ENCODE measurements around the gene TM4SF5.
"Not testable (repeated sequence)": the region's sequence is repeated elsewhere in the genome, so short reads cannot be mapped to it uniquely, and the experiment has no call there.

DNA sequence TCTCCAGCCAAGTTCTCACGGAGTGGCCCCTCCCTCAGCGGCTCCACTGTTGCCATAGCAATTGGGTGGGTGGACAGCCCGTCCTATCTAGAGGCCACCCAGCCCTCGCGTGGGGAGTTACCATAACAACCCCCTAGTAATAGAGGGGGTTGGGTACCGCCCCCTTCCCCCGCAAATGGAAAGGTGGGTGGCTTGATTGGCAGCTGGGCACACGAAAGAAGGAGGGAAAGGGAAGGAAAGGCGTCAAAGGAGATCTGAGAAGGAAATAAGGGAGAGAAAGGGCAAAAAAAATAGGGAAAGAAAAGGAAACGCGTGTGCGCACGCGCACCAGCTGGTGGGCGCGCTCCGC, 61.1 kb downstream of the TM4SF5 start:
- TF ChIP-seq, protein P1, sequence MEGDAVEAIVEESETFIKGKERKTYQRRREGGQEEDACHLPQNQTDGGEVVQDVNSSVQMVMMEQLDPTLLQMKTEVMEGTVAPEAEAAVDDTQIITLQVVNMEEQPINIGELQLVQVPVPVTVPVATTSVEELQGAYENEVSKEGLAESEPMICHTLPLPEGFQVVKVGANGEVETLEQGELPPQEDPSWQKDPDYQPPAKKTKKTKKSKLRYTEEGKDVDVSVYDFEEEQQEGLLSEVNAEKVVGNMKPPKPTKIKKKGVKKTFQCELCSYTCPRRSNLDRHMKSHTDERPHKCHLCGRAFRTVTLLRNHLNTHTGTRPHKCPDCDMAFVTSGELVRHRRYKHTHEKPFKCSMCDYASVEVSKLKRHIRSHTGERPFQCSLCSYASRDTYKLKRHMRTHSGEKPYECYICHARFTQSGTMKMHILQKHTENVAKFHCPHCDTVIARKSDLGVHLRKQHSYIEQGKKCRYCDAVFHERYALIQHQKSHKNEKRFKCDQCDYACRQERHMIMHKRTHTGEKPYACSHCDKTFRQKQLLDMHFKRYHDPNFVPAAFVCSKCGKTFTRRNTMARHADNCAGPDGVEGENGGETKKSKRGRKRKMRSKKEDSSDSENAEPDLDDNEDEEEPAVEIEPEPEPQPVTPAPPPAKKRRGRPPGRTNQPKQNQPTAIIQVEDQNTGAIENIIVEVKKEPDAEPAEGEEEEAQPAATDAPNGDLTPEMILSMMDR (IDR thresholded peaks at IDR 0.05; ENCODE audit: insufficient read depth, low read length), result not testable (repeated sequence)
- TF ChIP-seq, protein P2, sequence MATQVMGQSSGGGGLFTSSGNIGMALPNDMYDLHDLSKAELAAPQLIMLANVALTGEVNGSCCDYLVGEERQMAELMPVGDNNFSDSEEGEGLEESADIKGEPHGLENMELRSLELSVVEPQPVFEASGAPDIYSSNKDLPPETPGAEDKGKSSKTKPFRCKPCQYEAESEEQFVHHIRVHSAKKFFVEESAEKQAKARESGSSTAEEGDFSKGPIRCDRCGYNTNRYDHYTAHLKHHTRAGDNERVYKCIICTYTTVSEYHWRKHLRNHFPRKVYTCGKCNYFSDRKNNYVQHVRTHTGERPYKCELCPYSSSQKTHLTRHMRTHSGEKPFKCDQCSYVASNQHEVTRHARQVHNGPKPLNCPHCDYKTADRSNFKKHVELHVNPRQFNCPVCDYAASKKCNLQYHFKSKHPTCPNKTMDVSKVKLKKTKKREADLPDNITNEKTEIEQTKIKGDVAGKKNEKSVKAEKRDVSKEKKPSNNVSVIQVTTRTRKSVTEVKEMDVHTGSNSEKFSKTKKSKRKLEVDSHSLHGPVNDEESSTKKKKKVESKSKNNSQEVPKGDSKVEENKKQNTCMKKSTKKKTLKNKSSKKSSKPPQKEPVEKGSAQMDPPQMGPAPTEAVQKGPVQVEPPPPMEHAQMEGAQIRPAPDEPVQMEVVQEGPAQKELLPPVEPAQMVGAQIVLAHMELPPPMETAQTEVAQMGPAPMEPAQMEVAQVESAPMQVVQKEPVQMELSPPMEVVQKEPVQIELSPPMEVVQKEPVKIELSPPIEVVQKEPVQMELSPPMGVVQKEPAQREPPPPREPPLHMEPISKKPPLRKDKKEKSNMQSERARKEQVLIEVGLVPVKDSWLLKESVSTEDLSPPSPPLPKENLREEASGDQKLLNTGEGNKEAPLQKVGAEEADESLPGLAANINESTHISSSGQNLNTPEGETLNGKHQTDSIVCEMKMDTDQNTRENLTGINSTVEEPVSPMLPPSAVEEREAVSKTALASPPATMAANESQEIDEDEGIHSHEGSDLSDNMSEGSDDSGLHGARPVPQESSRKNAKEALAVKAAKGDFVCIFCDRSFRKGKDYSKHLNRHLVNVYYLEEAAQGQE (IDR thresholded peaks at IDR 0.05; ENCODE audit: insufficient replicate concordance, low read depth), result not testable (repeated sequence)
- not testable (repeated sequence) for TF ChIP-seq POLR2AphosphoS5 (IDR thresholded peaks at IDR 0.05; ENCODE audit: low read depth)

Data from HL-60 (cell line).